ENCODE data around the gene ZNF148.

ZNF148 gene

GRCh38 chr3:125250973-125251372 lies 124.2 kb downstream of the ZNF148 start:
- TF ChIP-seq CTCF (IDR thresholded peaks at IDR 0.05; ENCODE audit: borderline replicate concordance, insufficient read depth, low read depth, low read length): no peak
- H3K4me3 ChIP-seq (ENCODE audit: low read depth, low read length): no peak overlapping the region

GRCh38 chr3:125246237-125246636 lies 128.9 kb downstream of the ZNF148 start:
- H3K4me3 ChIP-seq (ENCODE audit: low read depth, low read length): no peak overlapping the region
- TF ChIP-seq CTCF (IDR thresholded peaks at IDR 0.05; ENCODE audit: borderline replicate concordance, insufficient read depth, low read depth, low read length): no peak

- TF ChIP-seq CTCF (IDR thresholded peaks at IDR 0.05; ENCODE audit: borderline replicate concordance, insufficient read depth, low read depth, low read length): no peak
Measured at GRCh38 chr3:125245521-125245920, 129.6 kb downstream of the ZNF148 start.

GRCh38 chr3:125240496-125240895 lies 134.6 kb downstream of the ZNF148 start:
- H3K4me3 ChIP-seq (ENCODE audit: low read depth, low read length): no peak overlapping the region
- no peak for TF ChIP-seq CTCF (IDR thresholded peaks at IDR 0.05; ENCODE audit: borderline replicate concordance, insufficient read depth, low read depth, low read length)

More at GRCh38 chr3:125245521-125245920, 129.6 kb downstream of the ZNF148 start:
- no peak overlapping the region for H3K4me3 ChIP-seq (ENCODE audit: low read depth, low read length)

- H3K4me3 ChIP-seq (ENCODE audit: low read depth, low read length): no peak overlapping the region
- TF ChIP-seq CTCF (IDR thresholded peaks at IDR 0.05; ENCODE audit: borderline replicate concordance, insufficient read depth, low read depth, low read length): no peak
Measured at GRCh38 chr3:125239266-125239665, 135.9 kb downstream of the ZNF148 start.

- no peak overlapping the region for H3K4me3 ChIP-seq (ENCODE audit: low read depth, low read length)
- no peak for TF ChIP-seq CTCF (IDR thresholded peaks at IDR 0.05; ENCODE audit: borderline replicate concordance, insufficient read depth, low read depth, low read length)
Measured at GRCh38 chr3:125238759-125239158, 136.4 kb downstream of the ZNF148 start.

GRCh38 chr3:125236331-125236903 lies 138.7 kb downstream of the ZNF148 start:
- no peak overlapping the region for H3K4me3 ChIP-seq (ENCODE audit: low read depth, low read length)

More at GRCh38 chr3:125236331-125236903, 138.7 kb downstream of the ZNF148 start:
- TF ChIP-seq CTCF (IDR thresholded peaks at IDR 0.05; ENCODE audit: borderline replicate concordance, insufficient read depth, low read depth, low read length): no peak

All from GM12875 (cell line).